CD4-positive, alpha-beta T cell treated with Interleukin-4 for 1 hour (primary cell): ENCODE results near the gene AP2A2.
A peak's percentile ranks its signal among the peaks of the same experiment; 100 is the strongest.

ENCODE experiments used
- DNase-seq, 2 donors: peaks; one replicate each; pipeline ENCODE4 v3.0.0-alpha.2; 2020 to 2022

Gene AP2A2

GRCh38 chr11:1000357-1001278 is 74.9 kb downstream of the AP2A2 start:
- DNase-seq = no peak

DNA sequence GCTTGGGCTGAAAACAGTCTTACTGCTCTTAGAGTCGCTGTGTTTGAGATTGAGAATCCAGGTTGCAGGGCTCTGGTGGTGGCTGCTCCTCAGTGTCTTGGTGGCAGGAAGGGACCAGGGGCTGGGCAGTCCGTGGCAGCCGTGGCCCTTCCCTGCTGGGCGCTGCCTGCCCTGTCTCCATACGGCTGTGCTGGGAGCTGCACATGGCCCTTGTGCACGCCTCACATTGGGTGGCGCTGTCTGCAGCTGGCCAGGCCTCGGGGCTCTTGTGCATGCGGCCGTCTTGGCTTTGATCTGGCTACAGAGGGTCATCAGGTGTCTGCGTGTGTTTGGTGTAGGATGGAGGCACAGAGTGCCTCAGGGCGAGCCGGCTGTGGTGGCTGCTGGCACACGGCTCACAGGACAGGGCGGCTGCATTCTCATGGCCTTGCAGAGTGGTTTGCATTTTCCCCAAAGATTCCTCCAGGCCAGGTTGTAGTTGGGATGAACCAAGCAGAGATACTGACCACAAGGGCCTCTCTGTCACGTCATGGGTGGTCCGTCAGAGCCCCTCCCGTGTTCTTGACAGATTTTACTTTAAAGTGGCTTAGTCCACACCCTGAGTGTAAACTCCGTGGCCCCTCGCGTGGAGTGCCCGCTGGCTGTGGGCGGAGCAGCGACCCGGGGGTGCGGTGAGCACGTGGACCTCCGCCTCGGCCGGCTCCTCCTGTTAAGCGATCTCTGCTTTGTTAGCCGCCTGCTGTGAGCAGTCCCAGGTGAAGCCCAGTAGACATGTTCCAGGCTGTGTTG is 76.1 kb downstream of the AP2A2 start:
- no peak for DNase-seq

DNA sequence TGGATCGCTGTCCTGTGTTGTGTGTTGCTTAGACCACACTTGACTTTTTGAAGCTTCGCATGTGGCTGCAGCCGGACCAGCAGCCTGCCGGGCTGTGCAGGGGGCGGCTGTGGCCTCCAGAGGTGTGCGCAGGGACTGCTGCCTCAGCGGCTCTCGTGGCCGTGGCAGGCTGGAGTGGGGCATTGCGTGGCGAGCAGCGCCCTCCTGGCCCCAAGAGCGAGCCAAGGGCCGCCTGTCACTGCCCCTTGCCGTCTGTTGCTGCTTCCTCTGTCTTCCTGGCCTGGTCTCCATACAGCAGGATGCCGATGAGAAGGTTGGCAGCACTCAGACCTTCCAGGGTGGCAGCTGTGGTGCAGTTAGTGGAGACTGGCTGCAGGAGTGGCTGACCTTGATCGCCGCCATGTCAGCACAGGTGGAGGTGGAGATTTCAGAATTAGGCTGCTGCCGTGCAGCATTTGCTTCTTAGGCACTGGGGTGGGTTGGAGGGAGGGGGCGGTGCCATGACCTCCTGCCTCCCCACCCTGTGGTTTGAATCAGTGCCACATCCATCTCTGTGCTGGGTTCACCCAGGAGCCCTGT is 76.8 kb downstream of the AP2A2 start:
- no peak for DNase-seq

DNA sequence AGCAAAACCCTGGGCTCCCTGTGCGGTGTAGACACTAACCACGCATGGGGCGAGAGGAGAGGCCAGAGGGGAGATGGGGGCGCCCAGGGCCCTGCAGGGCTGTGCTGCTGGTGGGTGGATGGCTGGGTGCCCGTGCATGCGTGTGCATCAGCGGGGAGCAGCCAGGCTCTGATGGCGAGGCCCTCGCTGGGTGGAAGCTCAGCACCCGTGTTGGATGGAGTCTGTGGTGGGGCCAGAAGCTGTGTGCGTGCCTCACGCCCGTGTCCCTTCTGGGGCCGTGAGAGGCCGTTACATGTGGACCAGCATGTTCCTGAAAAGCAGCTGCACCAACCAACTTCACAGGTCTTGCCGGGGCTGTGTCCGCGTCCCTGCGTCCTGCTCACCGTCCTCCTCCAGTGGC is 77.5 kb downstream of the AP2A2 start:
- DNase-seq = no peak

DNA sequence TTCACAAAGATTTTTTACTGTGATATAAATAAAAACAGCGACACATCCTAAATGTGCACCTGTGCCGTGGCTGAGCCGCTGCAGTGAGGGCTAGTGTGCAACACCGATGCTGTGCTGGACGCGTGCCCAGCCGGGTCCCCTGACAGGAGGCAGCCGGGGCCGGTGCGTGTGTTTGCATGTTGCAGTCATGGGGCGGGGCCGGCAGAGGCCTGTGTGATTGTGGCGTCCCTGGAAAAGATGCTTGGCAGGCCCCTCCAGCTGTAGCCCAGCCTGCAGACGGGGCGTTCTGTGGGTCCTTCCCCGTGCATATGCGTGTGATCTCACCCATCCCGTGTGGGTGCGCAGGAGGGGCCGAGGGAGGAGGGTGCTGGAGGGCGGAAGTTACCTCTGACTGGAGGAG is 80.3 kb downstream of the AP2A2 start:
- DNase-seq = no peak

DNA sequence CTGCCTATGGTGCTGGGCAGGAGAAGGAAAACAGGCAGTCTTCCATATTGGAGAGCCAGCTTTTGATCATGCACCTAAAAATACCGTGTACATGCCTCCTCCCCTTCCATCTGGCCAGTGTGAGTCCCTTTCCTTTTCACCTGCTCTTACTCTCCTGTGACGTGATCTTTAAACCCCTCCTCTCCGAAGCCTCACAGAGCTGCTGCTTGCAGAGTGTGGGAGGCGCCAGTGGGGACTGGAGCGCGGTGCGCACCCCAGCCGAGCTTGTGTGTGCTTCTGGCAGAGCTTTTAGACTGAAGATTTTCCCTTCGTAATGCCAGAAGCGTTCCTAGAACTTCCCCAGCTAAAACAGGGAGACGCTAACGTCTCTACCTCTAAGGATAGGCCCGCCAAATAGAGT is 81.1 kb downstream of the AP2A2 start:
- no peak for DNase-seq

GRCh38 chr11:1007279-1007678 is 81.6 kb downstream of the AP2A2 start:
- DNase-seq = no peak

DNA sequence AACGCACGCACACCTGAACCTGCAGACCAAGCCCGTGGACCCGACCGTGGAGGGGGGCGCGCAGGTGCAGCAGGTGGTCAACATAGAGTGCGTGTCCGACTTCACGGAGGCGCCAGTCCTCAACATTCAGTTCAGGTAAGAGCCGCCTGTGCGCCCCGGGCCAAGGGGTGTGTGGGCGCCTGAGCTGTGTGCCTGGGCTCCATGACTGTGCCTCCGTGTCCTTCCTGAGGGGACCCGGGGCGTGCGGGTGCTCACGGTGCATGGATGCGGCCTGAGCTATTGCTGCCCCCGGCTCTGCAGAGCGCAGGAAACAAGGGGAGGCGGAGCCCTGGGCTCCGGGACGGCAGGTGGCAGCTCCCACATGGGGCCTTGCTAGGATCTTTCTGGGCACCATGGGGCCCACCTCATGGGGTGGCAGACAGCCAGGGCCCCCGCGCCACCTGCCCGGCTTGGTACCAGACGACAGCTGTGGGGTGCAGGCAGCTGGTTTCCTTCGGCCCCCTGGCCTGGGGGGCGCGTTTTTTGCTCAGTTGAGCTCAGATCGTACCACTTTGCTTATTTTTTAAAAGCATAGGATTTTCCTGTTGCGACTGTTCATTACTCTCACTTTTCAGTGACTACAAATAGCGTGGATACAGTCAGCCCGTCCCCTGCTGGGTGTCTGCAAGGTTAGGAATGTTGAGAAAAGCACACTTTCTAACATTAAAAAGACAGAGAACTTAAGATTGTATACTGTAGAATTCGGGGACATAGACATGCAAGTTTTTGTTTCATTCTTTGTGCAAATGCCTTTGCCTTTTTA is 82.5 kb downstream of the AP2A2 start:
- no peak for DNase-seq

DNA sequence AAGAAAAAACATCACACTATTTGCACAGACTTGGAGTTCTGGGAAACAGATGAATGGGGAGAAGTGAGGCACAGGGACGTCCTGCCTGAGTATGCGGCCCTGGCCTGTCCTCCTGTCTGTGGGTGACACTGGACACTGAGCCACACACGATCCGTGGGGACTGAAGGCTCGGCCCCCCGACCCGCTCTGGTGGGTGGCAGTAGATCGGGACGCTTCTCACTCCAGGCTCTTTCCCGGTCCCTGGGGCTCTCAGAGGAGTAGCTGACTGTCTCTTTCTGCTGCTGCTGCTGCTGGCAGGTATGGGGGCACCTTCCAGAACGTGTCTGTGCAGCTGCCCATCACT is 83.1 kb downstream of the AP2A2 start:
- DNase-seq = no peak

- no peak for DNase-seq
These were observed 83.7 kb downstream of the AP2A2 start for GRCh38 chr11:1009371-1009770.

DNA sequence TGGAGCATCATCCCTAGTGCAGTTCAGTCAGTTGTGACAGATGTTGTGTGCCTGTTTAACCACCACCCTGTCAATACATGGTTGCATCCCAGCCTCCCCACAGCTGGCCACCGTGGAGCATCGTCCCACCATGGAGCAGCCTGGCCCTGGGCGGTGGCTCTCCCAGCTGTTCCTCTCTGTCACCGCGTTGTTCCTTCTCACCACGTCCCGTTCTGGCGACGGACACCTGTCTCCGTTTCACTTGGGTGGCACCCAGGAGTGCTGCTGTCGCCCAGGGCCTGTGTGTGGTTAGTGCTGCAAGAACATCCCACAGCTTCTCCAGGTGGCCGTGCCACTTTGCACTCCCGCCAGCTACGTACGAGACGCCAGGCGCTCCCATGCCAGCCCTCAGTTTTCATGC is 84.3 kb downstream of the AP2A2 start:
- no peak for DNase-seq

- DNase-seq = no peak
These were observed 85.1 kb downstream of the AP2A2 start for GRCh38 chr11:1010551-1011319.

GRCh38 chr11:1011320-1011698 is 85.6 kb downstream of the AP2A2 start:
- DNase-seq = no peak

DNA sequence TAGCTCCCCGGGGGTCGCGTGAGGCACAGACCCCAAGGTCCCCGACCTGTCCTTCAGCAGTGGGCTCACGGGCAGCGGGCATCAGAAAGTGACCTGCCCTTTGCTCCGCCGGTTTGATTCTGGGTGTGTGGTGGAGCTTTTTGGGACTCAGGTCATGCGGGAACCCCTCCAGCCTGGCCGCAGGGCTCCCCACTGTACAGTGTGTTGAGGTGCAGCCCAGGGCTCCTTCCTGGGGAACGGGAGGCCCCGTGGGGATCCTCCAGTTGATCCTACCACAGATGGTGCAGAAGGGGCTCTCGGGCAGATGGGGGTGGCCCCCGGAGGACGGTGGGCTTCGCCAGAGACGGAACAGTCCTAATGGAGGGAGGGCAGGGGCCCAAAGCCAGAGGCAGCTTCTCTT is 86.6 kb downstream of the AP2A2 start:
- no peak for DNase-seq

GRCh38 chr11:1012740-1013630 is 87.3 kb downstream of the AP2A2 start:
- DNase-seq = no peak

DNA sequence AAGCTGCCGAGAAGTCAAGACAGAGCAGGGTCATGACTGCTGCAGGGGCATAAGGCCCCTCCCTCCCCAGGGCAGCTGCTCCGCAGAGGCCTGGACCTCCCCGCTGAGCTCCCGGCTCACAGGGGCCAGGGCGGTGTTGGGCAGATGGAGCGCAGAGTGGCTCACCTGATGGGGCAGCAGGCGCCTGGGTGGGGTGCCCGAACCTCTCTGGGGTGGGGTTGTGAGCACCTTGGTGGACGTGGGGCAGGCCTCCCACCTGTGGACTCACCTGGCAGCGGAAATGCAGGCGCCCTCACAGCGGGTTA is 87.9 kb downstream of the AP2A2 start:
- DNase-seq = no peak

GRCh38 chr11:1014276-1014675 is 88.6 kb downstream of the AP2A2 start:
- DNase-seq = no peak

- no peak for DNase-seq
These were observed 89.4 kb downstream of the AP2A2 start for GRCh38 chr11:1015064-1015463.

- DNase-seq = no peak
These were observed 90.3 kb downstream of the AP2A2 start for GRCh38 chr11:1015826-1016545.

GRCh38 chr11:1016610-1017126 is 91.0 kb downstream of the AP2A2 start:
- DNase-seq = peak; percentile 6 to 14
